Kasumi-1 (cell line): ENCODE measurements around the gene SLC25A21.
A peak's percentile ranks its signal among the peaks of the same experiment; 100 is the strongest.
"Not testable (repeated sequence)": the region's sequence is repeated elsewhere in the genome, so short reads cannot be mapped to it uniquely, and the experiment has no call there.

Experiments used
- DNase-seq, 2 experiments: peaks; one replicate each; lab custom pipeline; 2025; lab: John Stamatoyannopoulos, UW

SLC25A21 gene

DNA sequence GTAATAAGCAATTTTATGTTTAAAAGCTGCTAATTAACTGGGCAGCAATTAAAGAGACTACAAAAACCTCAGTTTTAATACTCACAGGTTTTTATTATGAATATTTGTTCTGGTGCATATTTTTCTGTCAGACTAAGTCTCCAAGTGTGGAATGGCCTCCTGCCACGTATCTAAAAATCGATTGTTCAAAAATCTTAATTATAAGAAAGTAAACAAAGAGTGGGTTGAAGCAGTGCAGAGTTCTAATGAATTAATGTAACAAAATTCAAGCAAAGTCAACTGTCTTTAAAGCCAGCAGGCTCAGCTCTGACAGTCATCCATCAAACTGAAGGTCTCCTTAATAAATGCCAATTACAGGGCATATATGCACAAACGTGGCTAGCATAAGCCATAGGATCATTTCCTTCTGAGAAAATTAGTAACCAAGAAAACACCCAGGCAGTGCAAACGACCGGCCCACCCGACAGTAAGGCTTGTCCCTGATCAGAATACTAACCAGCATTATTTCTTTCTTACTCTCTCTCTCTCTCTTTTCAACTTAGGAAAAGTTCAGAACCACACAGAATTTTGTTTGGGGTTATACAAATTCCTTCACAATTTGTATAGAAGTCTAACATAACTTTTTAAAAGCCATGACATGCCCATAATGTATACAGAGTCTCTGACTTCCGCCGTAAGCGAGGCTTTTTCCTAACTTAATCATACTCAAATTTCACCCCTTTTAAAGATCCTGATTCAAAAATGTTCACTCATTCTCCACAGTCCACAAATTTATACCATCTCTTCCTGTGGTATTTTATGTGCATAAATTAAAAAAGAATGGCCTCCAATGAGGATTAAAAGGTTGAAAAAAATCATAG is 83.8 kb downstream of the SLC25A21 start:
- no peak for DNase-seq

GRCh38 chr14:37087520-37087919 is 84.9 kb downstream of the SLC25A21 start:
- DNase-seq = no peak

- no peak for DNase-seq
Observed at GRCh38 chr14:37083599-37083998, 88.8 kb downstream of the SLC25A21 start.

DNA sequence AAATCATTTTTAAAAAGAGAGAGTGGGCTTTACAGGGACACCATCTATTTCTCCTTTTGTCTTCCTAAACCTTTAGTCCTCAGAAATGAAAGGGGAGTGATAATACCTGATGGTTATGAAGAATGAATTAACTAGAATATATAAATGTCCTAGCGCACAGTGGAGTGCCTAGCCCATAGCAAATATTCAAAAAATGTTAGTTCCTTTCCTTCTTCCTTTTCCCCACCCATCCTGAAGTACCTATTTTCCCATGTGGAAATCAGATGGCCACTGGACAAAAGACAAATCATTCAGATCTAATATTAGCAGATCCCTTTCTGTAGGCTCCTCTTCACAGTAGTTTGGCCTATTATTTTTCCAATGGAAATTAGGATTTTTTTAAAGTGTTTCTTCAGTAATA is 90.0 kb downstream of the SLC25A21 start:
- DNase-seq = no peak

DNA sequence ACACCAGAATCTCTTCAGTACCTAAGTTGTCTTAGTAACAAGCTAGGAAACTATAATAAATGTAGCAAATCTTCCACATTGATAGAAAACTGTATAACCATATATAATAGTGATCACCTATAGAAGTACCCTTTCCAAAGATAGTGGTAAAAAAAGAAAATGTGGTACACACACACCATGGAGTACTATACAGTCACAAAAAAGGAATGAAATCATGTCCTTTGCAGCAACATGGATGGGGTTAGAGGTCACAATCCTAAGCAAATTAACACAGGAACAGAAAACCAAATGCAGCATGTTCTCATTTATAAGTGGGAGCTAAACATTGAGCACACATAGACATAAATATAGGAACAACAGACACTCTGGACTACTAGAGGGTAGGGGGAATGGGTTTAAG is 90.5 kb downstream of the SLC25A21 start:
- no peak for DNase-seq

DNA sequence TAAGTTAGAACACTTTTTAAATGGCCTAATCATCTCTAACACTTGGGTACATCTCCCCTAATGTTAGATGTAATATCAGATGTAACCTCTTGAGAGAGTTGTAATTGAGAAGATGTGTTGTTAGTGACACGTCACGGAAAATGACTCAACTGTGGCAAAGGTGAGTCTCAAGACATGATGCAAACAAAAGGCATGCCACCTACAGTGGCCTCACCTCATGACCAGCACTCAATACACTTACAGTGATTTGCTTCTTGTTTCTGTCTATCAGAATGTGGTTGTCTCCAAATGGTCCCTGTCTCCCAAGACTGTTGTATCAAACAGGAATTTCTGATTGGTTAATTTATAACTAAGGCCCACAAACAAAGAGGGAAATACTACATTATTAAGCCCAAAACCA is 91.2 kb downstream of the SLC25A21 start:
- no peak for DNase-seq

GRCh38 chr14:37078131-37078530 is 94.3 kb downstream of the SLC25A21 start:
- DNase-seq = no peak

DNA sequence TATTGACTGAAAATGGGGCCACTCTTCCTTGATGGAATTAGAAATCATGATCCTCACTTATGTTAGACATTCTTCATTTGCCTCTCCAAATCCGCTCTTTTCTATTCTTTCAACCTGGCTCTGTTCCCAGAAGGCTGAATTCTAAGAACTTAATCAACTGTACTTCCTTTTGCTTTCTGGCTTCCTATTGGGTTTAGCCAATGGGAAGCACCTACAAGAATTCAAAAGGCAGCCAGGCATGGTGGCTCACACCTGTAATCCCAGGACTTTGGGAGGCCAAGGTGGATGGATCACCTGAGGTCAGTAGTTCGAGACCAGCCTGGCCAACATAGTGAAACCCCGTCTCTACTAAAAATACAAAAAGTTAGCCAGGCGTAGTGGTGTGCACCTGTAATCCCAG is 98.1 kb downstream of the SLC25A21 start:
- DNase-seq = not testable (repeated sequence)

GRCh38 chr14:37063467-37064240 is 108.8 kb downstream of the SLC25A21 start:
- DNase-seq = peak; percentile 5 to 17

DNA sequence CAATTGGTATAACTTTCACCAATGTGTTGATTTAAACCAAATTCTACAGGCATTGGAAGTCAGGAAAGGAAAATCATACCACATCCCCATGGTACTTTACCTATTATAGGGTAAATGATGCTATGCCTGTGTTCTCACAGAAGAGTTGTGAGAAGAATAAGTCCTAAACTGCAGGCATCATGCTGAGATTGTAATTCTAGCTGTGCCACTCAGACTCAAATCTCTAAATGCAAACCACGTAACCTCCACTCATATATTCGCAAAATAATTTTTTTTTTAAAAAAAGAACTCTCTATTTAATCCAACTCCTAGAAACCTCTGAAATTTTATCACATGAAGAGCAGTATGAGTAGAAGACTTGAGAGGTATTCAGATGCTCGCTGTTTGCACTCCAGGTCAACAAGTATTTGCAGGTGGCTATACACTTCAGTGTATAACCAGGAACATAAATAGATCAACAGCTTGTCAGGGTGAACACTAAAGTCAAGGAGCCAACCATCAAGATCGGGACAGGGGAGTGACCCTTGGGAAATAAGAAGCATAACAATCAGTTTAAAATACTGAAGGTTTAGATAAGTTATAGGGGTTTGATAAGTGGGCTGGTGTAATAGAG is 110.1 kb downstream of the SLC25A21 start:
- no peak for DNase-seq

DNA sequence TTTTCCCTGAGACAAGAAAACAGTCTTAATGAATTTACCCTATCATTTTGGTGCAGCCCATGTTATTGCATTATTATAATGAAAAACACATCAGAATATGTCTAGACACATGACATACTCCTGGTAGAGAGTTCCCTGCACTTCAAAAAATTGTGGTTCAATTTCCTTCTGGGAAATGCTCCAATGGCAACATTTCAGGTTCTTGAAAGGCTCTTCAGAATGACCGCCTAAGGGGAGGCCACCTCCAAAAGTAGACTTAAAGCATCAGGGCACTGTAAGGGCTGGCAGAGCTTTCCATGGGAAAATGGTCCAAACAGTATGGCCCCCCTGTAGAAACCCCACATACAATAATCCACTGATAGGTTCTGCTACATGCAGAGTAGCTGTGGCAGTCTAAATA is 110.7 kb downstream of the SLC25A21 start:
- no peak for DNase-seq

DNA sequence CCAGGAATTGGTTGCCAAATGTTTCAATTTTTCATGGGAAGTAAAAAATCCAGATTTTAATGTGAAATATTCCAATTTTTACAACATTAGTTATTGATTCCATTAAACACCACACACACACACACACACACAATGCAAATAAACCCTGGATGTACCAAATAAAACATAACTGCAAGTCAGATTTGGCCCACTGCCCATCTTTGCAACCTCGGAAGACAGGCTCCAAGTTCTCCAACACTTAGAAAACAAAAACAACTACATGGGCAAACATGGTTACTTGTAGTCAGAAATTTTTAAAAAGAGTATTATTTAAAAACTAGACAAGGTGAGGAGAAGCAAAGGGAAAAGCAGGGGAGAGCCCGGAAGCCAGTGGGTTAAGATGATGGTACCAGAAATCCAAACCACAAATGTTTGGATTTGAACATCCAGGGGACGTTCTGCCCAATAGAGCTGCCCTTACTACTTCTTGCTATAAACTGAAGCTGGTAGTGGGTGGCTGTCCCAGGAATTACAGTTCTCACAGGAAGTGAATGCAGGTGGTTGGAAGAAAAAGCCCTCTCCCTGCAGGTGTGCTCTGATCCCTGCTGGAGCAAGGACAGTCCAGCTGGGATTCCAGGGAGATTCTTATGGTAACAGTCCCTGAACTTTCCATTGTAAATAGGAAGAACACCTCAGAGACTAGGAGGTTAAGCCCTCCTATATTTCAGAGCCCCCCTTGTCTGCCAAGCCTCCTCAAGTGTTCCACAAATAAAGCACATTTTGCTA is 111.7 kb downstream of the SLC25A21 start:
- no peak for DNase-seq

DNA sequence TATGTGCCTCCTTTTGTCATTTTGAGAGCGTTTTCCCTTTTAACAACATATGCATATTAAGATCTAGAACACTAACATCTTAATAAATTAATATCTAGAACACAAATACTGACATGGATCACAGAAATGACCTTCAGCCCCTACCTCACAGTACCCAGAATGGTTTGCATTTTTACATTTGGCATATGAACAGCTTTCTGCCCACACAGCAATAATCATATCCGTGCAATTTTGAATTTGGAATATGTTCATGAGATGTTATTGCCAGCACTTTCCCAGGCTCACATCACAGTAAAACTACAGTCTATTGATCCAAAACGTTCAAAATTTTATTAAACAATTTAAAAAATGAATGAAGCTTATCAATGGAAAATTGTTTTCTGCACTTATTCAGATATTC is 114.6 kb downstream of the SLC25A21 start:
- DNase-seq = no peak

GRCh38 chr14:37056473-37056872 is 115.9 kb downstream of the SLC25A21 start:
- no peak for DNase-seq

GRCh38 chr14:37054869-37055268 is 117.5 kb downstream of the SLC25A21 start:
- DNase-seq = no peak

- no peak for DNase-seq
Observed at GRCh38 chr14:37054144-37054543, 118.3 kb downstream of the SLC25A21 start.

DNA sequence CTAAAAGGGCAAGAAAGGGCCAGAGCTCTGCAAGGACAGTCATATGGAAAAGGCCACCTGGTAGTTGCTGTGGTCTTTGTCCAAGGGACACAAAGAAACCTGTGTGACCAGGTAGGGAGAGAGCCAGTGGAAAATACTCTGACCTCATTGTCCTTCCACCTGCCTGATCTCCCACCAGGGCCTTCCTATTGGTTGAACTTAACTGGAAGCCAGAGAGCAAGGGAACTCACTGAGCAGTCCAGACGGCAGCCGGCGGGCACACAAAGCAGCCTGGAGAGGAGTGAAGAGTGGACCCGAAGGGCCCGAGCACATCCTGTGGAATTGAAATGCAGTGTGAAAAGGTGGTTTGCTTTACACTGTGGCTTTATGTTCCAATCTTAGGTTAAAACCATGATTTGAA is 120.7 kb downstream of the SLC25A21 start:
- no peak for DNase-seq

GRCh38 chr14:37051153-37051552 is 121.3 kb downstream of the SLC25A21 start:
- DNase-seq = no peak

- DNase-seq = no peak
Observed at GRCh38 chr14:37048666-37049071, 123.7 kb downstream of the SLC25A21 start.

GRCh38 chr14:37047996-37048395 is 124.4 kb downstream of the SLC25A21 start:
- no peak for DNase-seq

GRCh38 chr14:37047226-37047625 is 125.2 kb downstream of the SLC25A21 start:
- DNase-seq = no peak

DNA sequence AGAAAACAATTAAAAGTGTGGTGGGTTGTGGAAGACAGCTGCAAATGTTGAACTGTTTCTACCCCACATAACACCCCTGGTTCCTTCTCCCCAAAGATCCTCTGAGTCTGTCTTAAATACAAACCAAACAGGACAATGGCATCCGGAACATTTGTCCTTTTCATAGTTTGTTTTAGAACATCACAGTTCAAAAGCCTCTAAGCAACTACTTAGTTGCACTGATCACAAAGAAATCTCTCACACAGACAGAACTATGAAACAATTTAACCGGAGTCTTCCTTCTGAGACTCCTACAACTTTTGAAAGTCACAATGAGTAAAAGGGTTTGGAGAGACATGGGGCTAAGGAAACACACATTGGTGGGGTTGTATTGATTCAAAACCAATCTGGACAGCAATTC is 125.6 kb downstream of the SLC25A21 start:
- DNase-seq = no peak
